IMR-90 (cell line): Measurements from ENCODE around the gene KRTAP10-6. TPM values are rescaled to one million over a fixed set of nuclear protein-coding genes. Genes with fewer than 3 reads are reported as not detected.

Experiments used
- ATAC-seq: fragments of 200-7000 bp; cut with Tn5 transposase; 2 replicates; pipeline ENCODE4 v1.9.1; 2020; ENCODE audit warnings: low read depth, mild to moderate bottlenecking, moderate library complexity
- BruUV-seq: library from RNA; stranded (reverse); fragments of 400-500 nt; replicated peaks from 2 replicates; lab custom pipeline; 2021; lab: Mats Ljungman, UMichigan
- CTCF ChIA-PET: fragments of 300-600 bp; formaldehyde crosslinking; extraction: SDS; loops from one replicate; lab custom pipeline; 2021; ENCODE audit warnings: antibody characterized with exemption; lab: Yijun Ruan, JAX
- POLR2A ChIA-PET: fragments of 300-600 bp; sonication (Branson Sonifier 250); formaldehyde crosslinking; loops from one replicate; lab custom pipeline; 2022; ENCODE audit warnings: antibody characterized with exemption; ENCODE audit not compliant: unreplicated experiment; lab: Charles Lee
- DNase-seq: peaks from one replicate; pipeline ENCODE4 v3.0.0; 2013
- H2AFZ ChIP-seq: replicated peaks from 2 replicates; pipeline ENCODE3; 2013; ENCODE audit warnings: low read length, mild to moderate bottlenecking; ENCODE audit not compliant: poor library complexity
- H2AK5ac ChIP-seq: 2 replicates; pipeline ENCODE4 v1.6.1; 2013; ENCODE audit warnings: low read depth, low read length, inconsistent platforms
- H2AK9ac ChIP-seq: replicated peaks from 2 replicates; pipeline ENCODE3; 2013; ENCODE audit warnings: mild to moderate bottlenecking, low read depth, low read length, moderate library complexity; ENCODE audit not compliant: poor library complexity
- H2BK120ac ChIP-seq: 2 replicates; pipeline ENCODE4 v1.6.1; 2013; ENCODE audit warnings: low read depth, low read length, inconsistent platforms
- H2BK15ac ChIP-seq: 3 replicates; pipeline ENCODE4 v1.6.1; 2013; ENCODE audit warnings: low read depth, low read length, inconsistent platforms
- H2BK20ac ChIP-seq: 2 replicates; pipeline ENCODE4 v1.6.1; 2013; ENCODE audit warnings: low read depth, mild to moderate bottlenecking, inconsistent platforms, low read length, moderate library complexity
- H2BK5ac ChIP-seq: 2 replicates; pipeline ENCODE4 v1.6.1; 2013; ENCODE audit warnings: mild to moderate bottlenecking, low read depth, low read length, inconsistent platforms; ENCODE audit not compliant: poor library complexity, severe bottlenecking
- H3K14ac ChIP-seq: replicated peaks from 2 replicates; pipeline ENCODE4 v1.6.1; 2013; ENCODE audit warnings: low read depth, low read length, inconsistent platforms
- H3K18ac ChIP-seq: 2 replicates; pipeline ENCODE4 v1.6.1; 2013; ENCODE audit warnings: low read depth, low read length, control low read depth
- H3K23ac ChIP-seq: 2 replicates; pipeline ENCODE4 v1.6.1; 2013; ENCODE audit warnings: low read depth, low read length, inconsistent platforms
- H3K27ac ChIP-seq: 2 replicates; pipeline ENCODE4 v1.5.1; 2013; ENCODE audit warnings: mild to moderate bottlenecking, control low read depth, low read length; ENCODE audit not compliant: insufficient read depth
- H3K27me3 ChIP-seq: 2 replicates; pipeline ENCODE4 v1.6.1; 2013; ENCODE audit warnings: low read length; ENCODE audit not compliant: control insufficient read depth, insufficient read depth
- H3K36me3 ChIP-seq: 2 replicates; pipeline ENCODE4 v1.6.1; 2013; ENCODE audit warnings: low read length, mixed read lengths; ENCODE audit not compliant: control insufficient read depth, insufficient read depth
- H3K4ac ChIP-seq: 2 replicates; pipeline ENCODE4 v1.6.1; 2013; ENCODE audit warnings: low read depth, low read length, inconsistent platforms
- H3K4me1 ChIP-seq: 2 replicates; pipeline ENCODE4 v1.6.1; 2013; ENCODE audit warnings: low read length, mixed read lengths; ENCODE audit not compliant: control insufficient read depth, insufficient read depth
- H3K4me2 ChIP-seq: 2 replicates; pipeline ENCODE4 v1.6.1; 2013; ENCODE audit warnings: low read depth, mild to moderate bottlenecking, control low read depth, low read length, moderate library complexity
- H3K4me3 ChIP-seq: 2 replicates; pipeline ENCODE4 v1.5.1; 2013; ENCODE audit warnings: low read depth, mild to moderate bottlenecking, control low read depth, low read length, moderate library complexity; ENCODE audit not compliant: insufficient read depth
- H3K56ac ChIP-seq: 2 replicates; pipeline ENCODE4 v1.6.1; 2013; ENCODE audit warnings: low read length, inconsistent platforms; ENCODE audit not compliant: insufficient read depth; ENCODE audit errors: extremely low read depth
- H3K79me1 ChIP-seq, 2 experiments: 2 replicates each; pipeline ENCODE4 v1.6.1; 2013; ENCODE audit warnings: low read length in 2 of 2, inconsistent platforms in 1 of 2, low read depth in 1 of 2
- H3K9ac ChIP-seq: 2 replicates; pipeline ENCODE4 v1.6.1; 2013; ENCODE audit warnings: low read depth, low read length, control low read depth
- H3K9me1 ChIP-seq: 2 replicates; pipeline ENCODE4 v1.6.1; 2013; ENCODE audit warnings: low read length, inconsistent platforms; ENCODE audit not compliant: insufficient read depth
- H3K9me3 ChIP-seq: 2 replicates; pipeline ENCODE4 v1.6.1; 2013; ENCODE audit warnings: low read length; ENCODE audit not compliant: control insufficient read depth, insufficient read depth
- H4K20me1 ChIP-seq: 2 replicates; pipeline ENCODE4 v1.6.1; 2013; ENCODE audit warnings: low read length, inconsistent platforms; ENCODE audit not compliant: insufficient read depth
- H4K5ac ChIP-seq: 2 replicates; pipeline ENCODE4 v1.6.1; 2013; ENCODE audit warnings: mild to moderate bottlenecking, low read depth, low read length, control low read depth
- H4K8ac ChIP-seq, 2 experiments: 2 replicates each; pipeline ENCODE4 v1.6.1; 2013; ENCODE audit warnings: low read depth in 2 of 2, low read length in 2 of 2, control low read depth in 1 of 2, inconsistent platforms in 1 of 2
- H4K91ac ChIP-seq: 2 replicates; pipeline ENCODE4 v1.6.1; 2013; ENCODE audit warnings: low read depth, low read length, inconsistent platforms; ENCODE audit not compliant: insufficient read depth
- BHLHE40 ChIP-seq: fragments of 150-350 bp; IDR thresholded peaks from 2 replicates; pipeline ENCODE4 v1.6.1; 2016; ENCODE audit warnings: mild to moderate bottlenecking, low read depth, low read length
- CEBPB ChIP-seq: IDR thresholded peaks from 2 replicates; pipeline ENCODE4 v1.6.1; 2012; ENCODE audit warnings: low read depth, low read length, improper control_type of control experiment
- CHD1 ChIP-seq: IDR thresholded peaks from 2 replicates; pipeline ENCODE4 v1.6.1; 2012; ENCODE audit warnings: low read depth, low read length, improper control_type of control experiment
- CTCF ChIP-seq: conservative IDR thresholded peaks from 2 replicates; pipeline ENCODE4 v1.5.1; 2012; ENCODE audit warnings: mild to moderate bottlenecking, low read depth, low read length, improper control_type of control experiment
- ELK1 ChIP-seq: fragments of 150-350 bp; IDR thresholded peaks from 2 replicates; pipeline ENCODE4 v1.6.1; 2016; ENCODE audit warnings: low read depth, mild to moderate bottlenecking, low read length, moderate library complexity, borderline replicate concordance
- FOS ChIP-seq: fragments of 150-350 bp; IDR thresholded peaks from 2 replicates; pipeline ENCODE4 v1.6.1; 2016; ENCODE audit warnings: low read depth, low read length
- MAFK ChIP-seq: IDR thresholded peaks from 2 replicates; pipeline ENCODE4 v1.6.1; 2012; ENCODE audit warnings: low read depth, low read length, improper control_type of control experiment
- MAZ ChIP-seq: IDR thresholded peaks from 2 replicates; pipeline ENCODE4 v1.6.1; 2012; ENCODE audit warnings: low read depth, mild to moderate bottlenecking, low read length, improper control_type of control experiment, moderate library complexity, borderline replicate concordance
- MXI1 ChIP-seq: IDR thresholded peaks from 2 replicates; pipeline ENCODE4 v1.6.1; 2012; ENCODE audit warnings: low read depth, mild to moderate bottlenecking, low read length, moderate library complexity, borderline replicate concordance
- NFE2L2 ChIP-seq: fragments of 150-350 bp; IDR thresholded peaks from 2 replicates; pipeline ENCODE4 v1.6.1; 2016; ENCODE audit warnings: low read depth, mild to moderate bottlenecking, low read length
- RAD21 ChIP-seq: IDR thresholded peaks from 2 replicates; pipeline ENCODE4 v1.6.1; 2012; ENCODE audit warnings: low read length, improper control_type of control experiment
- RCOR1 ChIP-seq: IDR thresholded peaks from 2 replicates; pipeline ENCODE4 v1.6.1; 2012; ENCODE audit warnings: mild to moderate bottlenecking, low read length, improper control_type of control experiment; ENCODE audit not compliant: insufficient replicate concordance
- RFX5 ChIP-seq: IDR thresholded peaks from 2 replicates; pipeline ENCODE4 v1.8.0; 2012; ENCODE audit warnings: low read depth, mild to moderate bottlenecking, low read length, moderate library complexity
- SMC3 ChIP-seq: fragments of 150-350 bp; IDR thresholded peaks from 2 replicates; pipeline ENCODE4 v1.6.1; 2016; ENCODE audit warnings: low read depth, mild to moderate bottlenecking, antibody characterized with exemption, low read length, moderate library complexity
- USF2 ChIP-seq: fragments of 150-350 bp; IDR thresholded peaks from 2 replicates; pipeline ENCODE4 v1.6.1; 2017; ENCODE audit warnings: mild to moderate bottlenecking, antibody characterized with exemption, low read length, low read depth
- WGBS, 2 experiments: methylation state at CpG; one replicate each; pipeline versions ENCODE4 v1.1.5 to v1.1.7; 2013; ENCODE audit warnings: missing lambda C conversion rate in 2 of 2; ENCODE audit not compliant: insufficient read length in 1 of 2; ENCODE audit errors: extremely low coverage in 2 of 2; 5-methylcytosine and 5-hydroxymethylcytosine counted together
- dilution Hi-C: fragments of 300-500 bp; cut with HindIII; formaldehyde crosslinking; loops from one replicate; pipeline ENCODE4 v1.14.3; 2018; ENCODE audit warnings: low sequenced_read_pairs; ENCODE audit not compliant: unreplicated experiment
- in situ Hi-C: fragments of 300-500 bp; cut with MboI; formaldehyde crosslinking; loops from 3 replicates; pipeline ENCODE4 v1.14.3; 2019; ENCODE audit warnings: low sequenced_read_pairs, inconsistent platforms, mixed read lengths
- intact Hi-C: fragments of 100-400 bp; cut with micrococcal nuclease; formaldehyde crosslinking; loops from 2 replicates; pipeline ENCODE4 v1.10.0; 2022
- polyA plus RNA-seq, 3 experiments: library from polyadenylated mRNA; depleted of rRNA; stranded (reverse); fragments of >200 nt; gene quantifications; 2 replicates each; pipeline ENCODE4 v1.2.3, GENCODE V29; 2012; ENCODE audit warnings: low replicate concordance in 1 of 3
- total RNA-seq: library from RNA; depleted of rRNA; stranded (reverse); fragments of >200 nt; gene quantifications from 2 replicates; pipeline ENCODE4 v1.2.3, GENCODE V29; 2012

The KRTAP10-6 gene
- total and polyA plus RNA-seq, 2 of the 4 experiments (the other 2 are of a cell fraction) = not detected

GRCh38 chr21:44569861-44570517, 22.3 kb downstream of the KRTAP10-6 start:
- no peak overlapping the region for H3K18ac ChIP-seq
- H2AK9ac ChIP-seq = no peak overlapping the region
- H2AK5ac ChIP-seq = no peak overlapping the region
- intact Hi-C loops = no loop called here
- H3K4me1 ChIP-seq = no peaks in the 10 kb centered on the region
- H4K91ac ChIP-seq = no peak overlapping the region
- no peak overlapping the region for H3K4ac ChIP-seq
- H3K56ac ChIP-seq = no peak overlapping the region
- H4K20me1 ChIP-seq = no peaks in the 10 kb centered on the region
- H3K36me3 ChIP-seq = no peaks in the 10 kb centered on the region
- H3K27me3 ChIP-seq = peaks cover 3% of the 10 kb centered on the region; the same call in 1 of the 2 replicates
- ChIA-PET CTCF (no interaction called here), POLR2A (no interaction called here)
- H4K5ac ChIP-seq = no peak overlapping the region
- H2AFZ ChIP-seq = no peak overlapping the region
- no peak overlapping the region for H3K4me2 ChIP-seq
- no peak overlapping the region for H2BK5ac ChIP-seq
- H4K8ac ChIP-seq = no peak overlapping the region
- ATAC-seq (no peak), DNase-seq (no peak)
- H2BK15ac ChIP-seq = no peak overlapping the region
- no peak overlapping the region for H3K4me3 ChIP-seq
- 70% methylated on average over 5 of the region's 12 CpGs; no CpG with 5 or more reads in 1 of the 2 experiments for WGBS, 2 experiments
- no peak overlapping the region for H3K27ac ChIP-seq
- in situ Hi-C loops = no loop called here
- TF ChIP-seq USF2 = no peak
- TF ChIP-seq BHLHE40 = no peak
- TF ChIP-seq RAD21 = no peak
- no peak for TF ChIP-seq RFX5
- no peak for TF ChIP-seq CHD1
- no peak for TF ChIP-seq MAFK
- TF ChIP-seq MXI1 = no peak
- no peak for TF ChIP-seq CEBPB
- TF ChIP-seq ELK1 = no peak
- no peak for TF ChIP-seq FOS
- TF ChIP-seq NFE2L2 = no peak
- TF ChIP-seq CTCF = no peak
- no peak for TF ChIP-seq SMC3
- no peak for TF ChIP-seq MAZ
- no peak for TF ChIP-seq RCOR1
- no peak overlapping the region for H2BK20ac ChIP-seq
- no peak overlapping the region for H3K14ac ChIP-seq
- H3K9me3 ChIP-seq = peaks cover 4% of the 10 kb centered on the region
- H3K9ac ChIP-seq = no peak overlapping the region
- no peaks in the 10 kb centered on the region for H3K79me1 ChIP-seq
- dilution Hi-C loops = no loop called here
- no peak overlapping the region for H3K23ac ChIP-seq
- H2BK120ac ChIP-seq = no peak overlapping the region
- BruUV-seq = no TSS peak
- H3K9me1 ChIP-seq = no peaks in the 10 kb centered on the region
